ENCODE data around the gene HNRNPH1.
"Not testable (repeated sequence)": the region's sequence is repeated elsewhere in the genome, so short reads cannot be mapped to it uniquely, and the experiment has no call there.

DNA sequence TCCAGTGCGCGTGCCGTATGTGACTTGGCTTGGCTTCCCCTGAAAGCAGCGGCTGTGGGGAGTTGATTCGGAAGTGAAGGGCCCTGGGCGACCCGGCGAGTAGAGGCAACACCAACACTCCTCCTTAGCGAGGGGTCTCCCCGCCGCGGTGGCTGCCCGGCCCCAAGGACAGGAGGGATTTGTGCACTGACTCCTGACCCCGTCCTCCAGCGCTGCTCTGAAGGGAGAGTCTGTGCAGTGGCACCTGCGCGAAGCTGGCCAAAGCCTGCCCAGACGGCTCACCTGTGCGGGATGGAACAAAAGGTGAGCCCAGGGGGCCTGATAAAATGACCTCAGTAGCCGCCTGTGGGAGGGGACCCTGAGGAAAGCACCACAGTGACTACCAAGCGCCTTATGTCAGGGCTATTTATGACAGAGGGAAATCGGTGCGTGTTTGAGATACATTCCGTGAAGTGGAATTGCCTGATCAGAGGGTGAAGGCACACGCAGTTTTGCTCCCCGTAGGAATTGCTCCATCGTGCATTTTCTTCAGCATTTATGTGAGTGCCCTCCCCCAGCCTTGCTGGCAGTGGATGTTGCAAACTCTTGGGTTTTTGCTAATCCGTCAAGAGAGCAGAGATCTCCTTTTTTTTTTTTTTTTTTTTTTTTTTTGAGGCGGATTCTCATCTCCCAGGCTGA lies 34.8 kb upstream of the HNRNPH1 start:
- TF ChIP-seq CTCF, POLR2AphosphoS5 (IDR thresholded peaks at IDR 0.05): not testable (repeated sequence)
